GM19455 (cell line): ENCODE data around the gene DNAJC11.

Experiments
- ATAC-seq: cut with Tn5 transposase; IDR thresholded peaks from one replicate; pipeline ENCODE4 v1.9.1; 2021; ENCODE audit not compliant: unreplicated experiment

Gene DNAJC11

GRCh38 chr1:6627031-6627430 is 74.6 kb downstream of the DNAJC11 start:
- ATAC-seq, result no peak

- no peak for ATAC-seq
These were observed 75.9 kb downstream of the DNAJC11 start for GRCh38 chr1:6625584-6626149.

- peak; percentile 76 for ATAC-seq
These were observed 76.7 kb downstream of the DNAJC11 start, which contains the start of gene THAP3 for GRCh38 chr1:6624710-6625583. TSS of gene THAP3 (plus strand) at chr1:6624868. CDS start at chr1:6625219, 351 bp downstream.

GRCh38 chr1:6623269-6623965 is 78.2 kb downstream of the DNAJC11 start:
- ATAC-seq, result no peak

- no peak for ATAC-seq
These were observed 79.0 kb downstream of the DNAJC11 start for GRCh38 chr1:6622396-6623152.

GRCh38 chr1:6621429-6622391 is 79.9 kb downstream of the DNAJC11 start:
- no peak for ATAC-seq

- no peak for ATAC-seq
These were observed 82.6 kb downstream of the DNAJC11 start for GRCh38 chr1:6619045-6619444.

GRCh38 chr1:6614929-6615785 is 86.5 kb downstream of the DNAJC11 start:
- ATAC-seq, result no peak

GRCh38 chr1:6614019-6614928 is 87.3 kb downstream of the DNAJC11 start:
- no peak for ATAC-seq

- ATAC-seq, result peak; percentile 85
These were observed 88.1 kb downstream of the DNAJC11 start, which contains the start of gene PHF13 for GRCh38 chr1:6613361-6614018. TSS of gene PHF13 (plus strand) at chr1:6613731. CDS start at chr1:6614067, 336 bp downstream.

GRCh38 chr1:6612641-6613360 is 88.8 kb downstream of the DNAJC11 start:
- peak; percentile 43 for ATAC-seq

- no peak for ATAC-seq
These were observed 97.6 kb downstream of the DNAJC11 start for GRCh38 chr1:6603915-6604558.

- ATAC-seq, result peak; percentile 28
These were observed 98.2 kb downstream of the DNAJC11 start for GRCh38 chr1:6603238-6603914.

GRCh38 chr1:6602669-6603237 is 98.9 kb downstream of the DNAJC11 start, which contains the start of gene KLHL21:
TSS of gene KLHL21 (minus strand) at chr1:6602869. CDS start at chr1:6602817, 52 bp downstream.
- ATAC-seq, result peak; percentile 47
